ENCODE data around the gene HIF1A.
"Not testable (repeated sequence)": the region's sequence is repeated elsewhere in the genome, so short reads cannot be mapped to it uniquely, and the experiment has no call there.

The HIF1A gene

DNA sequence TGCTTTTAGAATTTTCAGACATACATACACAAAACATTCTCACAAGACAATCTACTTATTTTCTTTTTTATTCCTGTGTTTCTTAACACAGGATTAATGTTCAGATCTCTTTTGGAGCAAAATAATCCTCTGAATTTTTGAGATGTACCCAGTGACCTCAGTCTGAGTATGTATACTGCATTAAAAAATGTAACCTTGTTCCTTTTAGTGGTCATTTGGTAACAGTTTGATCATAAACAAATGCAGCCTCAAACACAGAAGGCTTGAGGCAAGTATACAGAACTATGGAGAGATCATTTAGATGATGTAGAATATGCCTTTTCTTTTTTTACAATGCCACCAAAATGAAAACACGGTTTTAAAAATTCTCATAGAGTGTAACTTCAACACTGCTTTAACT is 9.7 kb downstream of the HIF1A start:
- Histone ChIP-seq H2AFZ (ENCODE audit: low read depth, low read length) (no peak overlapping the region), H3K4me3 (ENCODE audit: low read length) (no peak overlapping the region), H3K9me3 (ENCODE audit: low read length) (peaks cover 1% of the 10 kb centered on the region), H3K36me3 (ENCODE audit: insufficient read depth, low read length) (no peaks in the 10 kb centered on the region), H3K4me1 (ENCODE audit: insufficient read depth, low read length) (no peaks in the 10 kb centered on the region), H3K27me3 (ENCODE audit: insufficient read depth, low read length) (no peaks in the 10 kb centered on the region)

GRCh38 chr14:61706096-61706690 is 10.9 kb downstream of the HIF1A start:
- no peaks in the 10 kb centered on the region for H3K36me3 ChIP-seq (ENCODE audit: insufficient read depth, low read length)
- H3K4me3 ChIP-seq (ENCODE audit: low read length): no peak overlapping the region
- peaks cover 1% of the 10 kb centered on the region for H3K9me3 ChIP-seq (ENCODE audit: low read length)
- H3K4me1 ChIP-seq (ENCODE audit: insufficient read depth, low read length): no peaks in the 10 kb centered on the region
- no peaks in the 10 kb centered on the region for H3K27me3 ChIP-seq (ENCODE audit: insufficient read depth, low read length)
- no peak overlapping the region for H2AFZ ChIP-seq (ENCODE audit: low read depth, low read length)

- H3K4me1 ChIP-seq (ENCODE audit: insufficient read depth, low read length); H3K9me3 ChIP-seq (ENCODE audit: low read length); H2AFZ ChIP-seq (ENCODE audit: low read depth, low read length): not testable (repeated sequence)
Observed at GRCh38 chr14:61707774-61708173, 12.5 kb downstream of the HIF1A start.

GRCh38 chr14:61708693-61709092 is 13.4 kb downstream of the HIF1A start:
- not testable (repeated sequence) for H3K9me3 ChIP-seq (ENCODE audit: low read length); H3K4me3 ChIP-seq (ENCODE audit: low read length); H2AFZ ChIP-seq (ENCODE audit: low read depth, low read length); H3K27me3 ChIP-seq (ENCODE audit: insufficient read depth, low read length); H3K4me1 ChIP-seq (ENCODE audit: insufficient read depth, low read length); H3K36me3 ChIP-seq (ENCODE audit: insufficient read depth, low read length)

More at GRCh38 chr14:61707774-61708173, 12.5 kb downstream of the HIF1A start:
- not testable (repeated sequence) for H3K36me3 ChIP-seq (ENCODE audit: insufficient read depth, low read length); H3K4me3 ChIP-seq (ENCODE audit: low read length); H3K27me3 ChIP-seq (ENCODE audit: insufficient read depth, low read length)

DNA sequence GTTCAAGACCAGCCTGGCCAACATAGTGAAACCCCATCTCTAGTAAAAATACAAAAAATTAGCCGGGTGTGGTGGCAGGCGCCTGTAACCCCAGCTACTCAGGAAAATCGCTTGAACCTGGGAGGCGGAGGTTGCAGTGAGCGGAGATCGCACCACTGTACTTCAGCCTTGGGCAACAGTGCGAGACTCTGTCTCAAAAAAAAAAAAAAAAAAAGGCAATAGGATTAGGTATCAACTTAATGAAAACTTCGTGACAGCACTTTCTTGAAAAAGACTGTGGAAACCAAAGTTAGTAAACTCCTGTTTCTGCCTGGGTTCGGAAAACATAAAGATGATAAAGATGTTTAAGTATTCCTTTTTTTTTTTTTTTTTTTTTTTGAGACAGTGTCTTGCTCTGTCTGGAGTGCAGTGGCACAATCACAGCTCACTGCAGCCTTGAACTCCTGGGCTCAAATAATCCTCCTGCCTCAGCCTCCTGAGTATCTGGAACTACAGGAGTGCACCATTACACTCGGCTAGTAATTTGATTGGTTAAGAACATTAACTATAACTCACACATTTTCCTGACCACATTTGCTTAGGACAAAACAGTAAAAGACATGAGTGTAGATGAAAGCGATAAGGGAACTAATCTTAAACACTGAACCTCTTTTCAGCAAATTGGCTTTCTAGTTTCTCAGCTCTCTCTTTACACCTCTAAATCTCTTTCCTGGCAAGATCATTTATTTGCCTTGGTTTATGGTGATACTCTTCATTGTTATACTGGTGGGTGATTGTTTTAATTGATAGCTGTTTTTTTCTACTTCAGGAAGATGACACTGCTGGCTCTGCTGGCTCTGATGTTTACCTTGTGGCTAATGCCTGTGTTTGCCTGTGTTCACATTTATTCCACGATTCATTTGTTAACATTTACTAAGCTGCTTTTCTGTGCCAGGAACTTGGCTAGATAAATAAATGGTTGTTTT is 15.8 kb downstream of the HIF1A start:
- H2AFZ ChIP-seq (ENCODE audit: low read depth, low read length): no peak overlapping the region
- no peak overlapping the region for H3K4me3 ChIP-seq (ENCODE audit: low read length)
- H3K9me3 ChIP-seq (ENCODE audit: low read length): peaks cover 1% of the 10 kb centered on the region
- no peaks in the 10 kb centered on the region for H3K27me3 ChIP-seq (ENCODE audit: insufficient read depth, low read length)
- no peaks in the 10 kb centered on the region for H3K4me1 ChIP-seq (ENCODE audit: insufficient read depth, low read length)
- no peaks in the 10 kb centered on the region for H3K36me3 ChIP-seq (ENCODE audit: insufficient read depth, low read length)

DNA sequence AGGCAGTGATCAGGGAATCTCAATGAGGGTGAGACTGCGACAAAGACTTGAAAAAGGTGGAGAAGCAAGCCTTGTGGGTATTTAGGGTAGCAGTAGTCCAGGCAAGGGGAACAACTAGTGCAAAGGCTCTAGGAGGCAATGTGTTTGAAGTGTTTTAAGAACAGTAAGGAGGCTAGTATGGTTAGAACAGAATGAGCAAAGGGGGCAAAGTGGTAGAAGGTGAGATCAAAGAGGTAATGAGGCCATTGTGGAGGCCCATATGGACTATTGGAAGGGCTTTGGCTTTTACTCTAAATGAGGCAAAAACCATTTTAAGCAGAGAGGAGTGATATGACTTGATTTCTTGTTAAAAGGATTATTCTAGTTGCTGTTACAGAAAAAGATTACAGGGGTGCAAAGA is 16.8 kb downstream of the HIF1A start:
- Histone ChIP-seq H3K4me1 (ENCODE audit: insufficient read depth, low read length) (no peaks in the 10 kb centered on the region), H3K4me3 (ENCODE audit: low read length) (no peak overlapping the region), H3K27me3 (ENCODE audit: insufficient read depth, low read length) (no peaks in the 10 kb centered on the region)

GRCh38 chr14:61713724-61714437 is 18.6 kb downstream of the HIF1A start:
- Histone ChIP-seq H3K27me3 (ENCODE audit: insufficient read depth, low read length) (no peaks in the 10 kb centered on the region), H3K4me1 (ENCODE audit: insufficient read depth, low read length) (peaks cover 2% of the 10 kb centered on the region), H3K4me3 (ENCODE audit: low read length) (no peak overlapping the region), H2AFZ (ENCODE audit: low read depth, low read length) (no peak overlapping the region), H3K36me3 (ENCODE audit: insufficient read depth, low read length) (no peaks in the 10 kb centered on the region), H3K9me3 (ENCODE audit: low read length) (no peaks in the 10 kb centered on the region)

More for the DNA sequence above, 16.8 kb downstream of the HIF1A start:
- Histone ChIP-seq H3K9me3 (ENCODE audit: low read length) (no peaks in the 10 kb centered on the region), H2AFZ (ENCODE audit: low read depth, low read length) (no peak overlapping the region), H3K36me3 (ENCODE audit: insufficient read depth, low read length) (no peaks in the 10 kb centered on the region)

DNA sequence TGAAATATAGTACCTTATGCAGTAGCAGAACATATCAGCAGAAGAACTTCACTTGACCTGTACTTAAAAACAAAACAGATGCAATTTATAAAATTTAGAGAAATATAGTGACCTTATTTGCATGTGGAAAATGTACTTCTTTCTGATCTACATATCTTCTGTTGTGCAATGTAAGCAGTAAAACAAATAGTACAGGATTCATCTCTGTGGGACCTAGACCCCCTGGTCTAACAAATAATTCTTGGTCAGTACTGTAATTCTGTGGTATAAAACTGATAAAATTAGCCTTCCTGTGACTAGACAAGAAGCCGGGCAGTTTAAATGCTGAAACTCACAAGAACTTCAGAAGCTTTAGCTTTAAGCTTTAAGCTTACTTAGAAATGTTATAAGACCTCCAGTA is 21.6 kb downstream of the HIF1A start:
- Histone ChIP-seq H3K36me3 (ENCODE audit: insufficient read depth, low read length) (peaks cover 9% of the 10 kb centered on the region), H3K9me3 (ENCODE audit: low read length) (no peaks in the 10 kb centered on the region), H3K4me1 (ENCODE audit: insufficient read depth, low read length) (peaks cover 2% of the 10 kb centered on the region), H2AFZ (ENCODE audit: low read depth, low read length) (no peak overlapping the region), H3K4me3 (ENCODE audit: low read length) (no peak overlapping the region), H3K27me3 (ENCODE audit: insufficient read depth, low read length) (no peaks in the 10 kb centered on the region)

- Histone ChIP-seq H3K9me3 (ENCODE audit: low read length) (no peaks in the 10 kb centered on the region), H3K4me1 (ENCODE audit: insufficient read depth, low read length) (peaks cover 2% of the 10 kb centered on the region), H3K27me3 (ENCODE audit: insufficient read depth, low read length) (no peaks in the 10 kb centered on the region), H3K36me3 (ENCODE audit: insufficient read depth, low read length) (peaks cover 18% of the 10 kb centered on the region), H3K4me3 (ENCODE audit: low read length) (no peak overlapping the region), H2AFZ (ENCODE audit: low read depth, low read length) (no peak overlapping the region)
Observed at GRCh38 chr14:61718039-61718438, 22.7 kb downstream of the HIF1A start.

DNA sequence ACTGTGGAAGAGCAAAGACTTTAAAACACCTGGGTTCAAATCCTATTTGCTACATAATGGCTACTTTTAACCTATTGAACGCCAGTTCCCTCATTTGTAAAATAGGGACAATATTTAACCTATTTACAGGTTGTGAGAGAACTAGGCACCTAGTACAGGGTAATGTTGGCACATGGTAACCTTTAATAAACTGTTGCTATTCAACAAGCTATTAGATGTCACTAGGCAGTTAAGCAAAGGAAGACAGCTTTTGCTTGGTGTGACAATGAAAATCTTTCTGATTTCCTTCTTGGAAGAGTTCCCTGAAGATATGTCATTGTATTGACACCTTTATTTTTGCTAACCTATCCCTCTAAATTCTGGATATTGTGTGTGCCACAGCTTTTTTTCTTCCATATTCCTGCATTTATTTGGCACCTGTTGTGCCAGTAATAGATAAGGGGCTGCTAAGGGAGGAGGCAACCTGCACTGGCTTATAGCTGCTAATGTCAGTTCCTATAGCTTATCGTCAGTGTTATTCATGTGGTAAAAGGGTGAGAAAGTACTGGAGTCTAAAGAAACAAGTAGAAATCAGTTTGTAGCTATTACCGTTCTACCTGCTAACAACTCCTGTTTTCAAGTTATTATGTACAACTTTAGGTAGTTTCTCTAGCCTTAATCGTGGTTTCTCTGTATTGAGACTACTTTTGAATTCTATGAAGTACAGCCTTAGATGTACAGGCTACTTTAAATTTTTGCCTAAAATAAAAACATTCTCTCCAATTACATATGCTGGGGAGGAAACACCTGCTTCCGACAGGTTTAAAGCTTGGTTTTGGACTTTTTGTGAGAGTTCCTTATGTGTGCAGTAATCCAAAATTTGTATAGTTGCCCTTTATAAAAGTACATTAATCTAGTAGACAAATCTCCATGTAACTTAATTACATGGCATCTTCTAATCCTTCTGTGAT is 24.3 kb downstream of the HIF1A start:
- Histone ChIP-seq H3K9me3 (ENCODE audit: low read length) (no peaks in the 10 kb centered on the region), H3K4me3 (ENCODE audit: low read length) (no peak overlapping the region), H2AFZ (ENCODE audit: low read depth, low read length) (no peak overlapping the region), H3K36me3 (ENCODE audit: insufficient read depth, low read length) (peaks cover 31% of the 10 kb centered on the region), H3K27me3 (ENCODE audit: insufficient read depth, low read length) (no peaks in the 10 kb centered on the region), H3K4me1 (ENCODE audit: insufficient read depth, low read length) (peaks cover 2% of the 10 kb centered on the region)

GRCh38 chr14:61720294-61720661 is 25.0 kb downstream of the HIF1A start:
- Histone ChIP-seq H3K36me3 (ENCODE audit: insufficient read depth, low read length) (peaks cover 37% of the 10 kb centered on the region), H3K9me3 (ENCODE audit: low read length) (no peaks in the 10 kb centered on the region), H3K27me3 (ENCODE audit: insufficient read depth, low read length) (no peaks in the 10 kb centered on the region), H3K4me3 (ENCODE audit: low read length) (no peak overlapping the region), H3K4me1 (ENCODE audit: insufficient read depth, low read length) (peaks cover 2% of the 10 kb centered on the region), H2AFZ (ENCODE audit: low read depth, low read length) (no peak overlapping the region)

GRCh38 chr14:61720741-61721140 is 25.4 kb downstream of the HIF1A start:
- Histone ChIP-seq H3K27me3 (ENCODE audit: insufficient read depth, low read length) (no peaks in the 10 kb centered on the region), H3K36me3 (ENCODE audit: insufficient read depth, low read length) (peaks cover 40% of the 10 kb centered on the region), H3K4me3 (ENCODE audit: low read length) (no peak overlapping the region), H2AFZ (ENCODE audit: low read depth, low read length) (no peak overlapping the region), H3K4me1 (ENCODE audit: insufficient read depth, low read length) (peaks cover 2% of the 10 kb centered on the region), H3K9me3 (ENCODE audit: low read length) (no peaks in the 10 kb centered on the region)

Measured in neuron (in vitro differentiated cells).